AG09319 (cell line): ENCODE data around the gene RASGRF1.

Experiments
- DNase-seq: peaks from one replicate; pipeline ENCODE4 v3.0.0-alpha.2; 2010; ENCODE audit warnings: low read depth; ENCODE audit errors: extremely low read depth
- TF ChIP-seq, protein P1 (sequence below): IDR thresholded peaks from 2 replicates; pipeline ENCODE4 v1.5.1; 2011; ENCODE audit warnings: low read depth, mild to moderate bottlenecking, inconsistent platforms, low read length, moderate library complexity

Gene RASGRF1

DNA sequence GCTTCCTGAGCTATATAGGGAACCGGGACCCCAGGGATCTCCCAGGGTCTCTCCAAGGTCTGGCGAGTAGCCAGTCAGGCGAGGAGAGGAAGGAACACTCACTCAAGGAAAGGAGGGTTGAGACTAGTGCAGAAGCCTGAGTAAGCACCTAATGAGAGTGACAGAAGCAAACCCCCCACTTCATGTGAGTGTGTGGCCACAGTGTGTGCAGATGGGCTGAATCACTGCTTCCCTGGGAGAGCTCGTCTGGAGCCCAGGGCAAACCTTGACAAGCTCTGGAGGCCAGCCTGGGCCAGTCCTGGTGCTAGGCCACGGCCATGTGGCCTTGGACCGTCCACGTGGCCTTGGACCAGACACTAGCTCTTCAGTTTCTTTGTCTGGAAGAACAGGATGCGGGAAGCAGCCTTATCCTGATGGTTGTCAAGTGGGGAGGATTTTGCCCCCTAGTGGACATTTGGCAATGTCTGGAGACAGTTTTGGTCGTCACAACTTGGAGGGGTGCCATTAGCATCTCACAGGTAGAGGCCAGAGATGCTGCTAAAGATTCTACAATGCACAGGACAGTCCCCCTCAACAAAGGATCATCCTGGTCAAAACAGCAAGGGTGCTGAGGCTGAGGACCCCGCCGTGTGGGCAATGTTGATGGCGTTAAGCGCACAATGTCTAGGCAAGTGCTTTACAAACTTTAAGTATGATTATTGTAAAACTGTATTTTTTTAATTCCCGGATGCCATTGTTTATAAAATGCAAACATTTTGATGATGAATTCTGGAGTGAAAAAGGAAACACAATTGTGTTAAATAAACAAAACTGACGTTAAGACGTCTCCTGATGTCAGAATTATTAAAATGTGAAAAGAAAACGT, 110.9 kb downstream of the RASGRF1 start:
- peak; percentile 49 for DNase-seq
- TF ChIP-seq, protein P1, sequence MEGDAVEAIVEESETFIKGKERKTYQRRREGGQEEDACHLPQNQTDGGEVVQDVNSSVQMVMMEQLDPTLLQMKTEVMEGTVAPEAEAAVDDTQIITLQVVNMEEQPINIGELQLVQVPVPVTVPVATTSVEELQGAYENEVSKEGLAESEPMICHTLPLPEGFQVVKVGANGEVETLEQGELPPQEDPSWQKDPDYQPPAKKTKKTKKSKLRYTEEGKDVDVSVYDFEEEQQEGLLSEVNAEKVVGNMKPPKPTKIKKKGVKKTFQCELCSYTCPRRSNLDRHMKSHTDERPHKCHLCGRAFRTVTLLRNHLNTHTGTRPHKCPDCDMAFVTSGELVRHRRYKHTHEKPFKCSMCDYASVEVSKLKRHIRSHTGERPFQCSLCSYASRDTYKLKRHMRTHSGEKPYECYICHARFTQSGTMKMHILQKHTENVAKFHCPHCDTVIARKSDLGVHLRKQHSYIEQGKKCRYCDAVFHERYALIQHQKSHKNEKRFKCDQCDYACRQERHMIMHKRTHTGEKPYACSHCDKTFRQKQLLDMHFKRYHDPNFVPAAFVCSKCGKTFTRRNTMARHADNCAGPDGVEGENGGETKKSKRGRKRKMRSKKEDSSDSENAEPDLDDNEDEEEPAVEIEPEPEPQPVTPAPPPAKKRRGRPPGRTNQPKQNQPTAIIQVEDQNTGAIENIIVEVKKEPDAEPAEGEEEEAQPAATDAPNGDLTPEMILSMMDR: peak; percentile 67

DNA sequence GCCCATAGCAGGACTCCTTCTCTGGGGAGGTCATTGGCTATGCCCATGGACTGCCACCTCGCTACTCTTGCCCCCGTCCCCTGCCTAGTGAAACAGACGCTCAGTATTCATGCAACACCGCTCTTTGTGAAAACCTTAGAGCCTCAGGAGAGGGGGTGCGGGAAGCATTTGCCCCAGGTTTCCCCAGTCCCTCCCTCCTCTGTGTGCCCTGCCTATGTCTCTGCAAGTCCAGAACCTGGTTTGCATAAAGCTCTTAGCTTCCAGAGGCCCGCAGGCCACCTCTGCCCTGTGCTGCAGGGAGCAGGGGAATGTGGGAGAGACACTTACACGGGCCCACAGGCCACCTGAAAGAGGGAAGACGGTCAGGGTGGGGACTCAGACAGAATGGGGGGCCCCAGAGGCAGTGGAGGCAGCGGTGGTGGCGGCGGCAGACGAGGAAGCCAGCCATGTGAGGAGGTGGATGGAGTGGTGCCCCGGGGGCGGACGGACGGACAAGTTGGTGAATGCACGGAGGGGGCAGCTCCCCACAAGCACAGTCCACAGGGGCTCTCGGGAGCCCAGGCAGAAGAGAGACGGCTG, 111.9 kb downstream of the RASGRF1 start:
- TF ChIP-seq, protein P1: no peak
- no peak for DNase-seq

DNA sequence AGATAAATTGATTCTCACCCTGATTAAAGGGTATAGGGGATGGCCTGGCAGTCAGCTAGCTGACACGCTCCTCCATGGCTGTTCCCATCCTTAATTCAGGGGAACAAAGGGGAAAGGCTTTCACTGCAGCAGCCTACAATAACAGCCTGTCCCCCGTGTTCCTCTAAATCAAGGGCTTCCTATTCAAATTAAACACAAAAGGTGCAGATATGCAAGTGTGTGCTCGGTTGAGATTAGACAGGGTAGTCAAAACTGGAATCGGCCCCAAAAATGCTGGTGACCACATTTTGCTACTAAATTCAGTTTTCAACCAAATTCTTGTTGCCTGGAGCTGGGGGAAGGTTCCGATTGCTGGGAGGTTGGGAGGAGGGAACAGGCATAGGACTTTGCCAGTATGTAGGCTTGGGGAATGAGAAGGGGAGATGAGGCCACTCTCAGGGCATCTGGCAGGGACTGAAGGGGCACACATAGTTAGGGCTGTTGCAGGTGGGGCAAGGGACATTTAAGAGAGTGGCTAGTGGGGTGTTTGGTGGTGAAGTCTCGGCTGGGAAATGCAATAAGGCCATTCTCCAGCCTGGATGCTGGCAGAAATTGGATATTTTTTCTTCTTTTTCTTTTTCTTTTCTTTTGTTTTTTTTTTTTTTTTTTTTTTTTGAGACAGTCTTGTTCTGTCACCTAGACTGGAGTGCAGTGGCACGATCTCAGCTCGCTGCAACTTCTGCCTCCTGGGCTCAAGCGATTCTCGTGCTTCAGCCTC, 112.8 kb downstream of the RASGRF1 start:
- no peak for DNase-seq
- TF ChIP-seq, protein P1: no peak

DNA sequence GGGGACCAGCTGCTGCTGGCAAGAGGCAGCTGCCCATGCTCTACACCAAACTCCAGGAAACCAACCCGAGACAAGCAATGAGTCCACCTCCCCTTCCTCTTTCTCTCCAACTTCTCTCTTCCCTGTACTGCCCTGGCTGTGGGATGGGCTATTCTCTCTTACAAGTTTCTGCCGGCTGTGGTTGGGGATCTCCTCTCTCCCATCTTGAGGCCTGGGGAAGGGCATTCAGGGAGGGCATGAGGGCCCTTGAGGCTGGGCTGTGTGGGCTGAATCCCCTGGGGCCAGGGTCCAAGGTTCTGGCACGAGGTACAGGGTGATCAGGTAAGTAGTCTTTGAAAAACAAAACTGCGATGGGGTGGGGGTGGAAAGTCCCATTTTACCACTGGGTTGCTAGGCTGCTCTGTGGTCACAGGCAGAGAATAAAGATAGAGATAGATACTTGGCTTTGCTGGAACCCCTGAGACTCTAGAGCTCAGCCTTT, 113.4 kb downstream of the RASGRF1 start:
- no peak for DNase-seq
- TF ChIP-seq, protein P1: no peak

DNA sequence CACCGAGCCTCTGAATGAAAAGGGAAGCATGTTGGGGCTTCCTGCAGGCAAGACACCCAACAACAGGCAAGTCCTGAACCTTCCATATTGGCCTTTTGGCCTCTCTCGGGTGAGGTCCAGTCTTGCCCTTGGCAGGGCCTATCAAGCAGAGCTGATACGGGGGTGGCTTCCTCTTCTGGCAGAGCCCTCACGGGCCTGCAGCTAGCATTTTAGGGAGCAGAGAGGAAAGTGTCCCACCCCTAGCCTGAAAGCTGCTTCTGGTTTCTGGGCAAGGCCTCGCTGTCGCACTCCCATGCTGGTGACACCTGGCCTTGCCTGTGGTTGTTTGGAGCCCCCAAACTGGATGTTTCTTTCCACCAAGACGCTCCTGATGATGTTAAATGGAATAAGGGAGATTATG, 113.9 kb downstream of the RASGRF1 start:
- TF ChIP-seq, protein P1: no peak
- no peak for DNase-seq

DNA sequence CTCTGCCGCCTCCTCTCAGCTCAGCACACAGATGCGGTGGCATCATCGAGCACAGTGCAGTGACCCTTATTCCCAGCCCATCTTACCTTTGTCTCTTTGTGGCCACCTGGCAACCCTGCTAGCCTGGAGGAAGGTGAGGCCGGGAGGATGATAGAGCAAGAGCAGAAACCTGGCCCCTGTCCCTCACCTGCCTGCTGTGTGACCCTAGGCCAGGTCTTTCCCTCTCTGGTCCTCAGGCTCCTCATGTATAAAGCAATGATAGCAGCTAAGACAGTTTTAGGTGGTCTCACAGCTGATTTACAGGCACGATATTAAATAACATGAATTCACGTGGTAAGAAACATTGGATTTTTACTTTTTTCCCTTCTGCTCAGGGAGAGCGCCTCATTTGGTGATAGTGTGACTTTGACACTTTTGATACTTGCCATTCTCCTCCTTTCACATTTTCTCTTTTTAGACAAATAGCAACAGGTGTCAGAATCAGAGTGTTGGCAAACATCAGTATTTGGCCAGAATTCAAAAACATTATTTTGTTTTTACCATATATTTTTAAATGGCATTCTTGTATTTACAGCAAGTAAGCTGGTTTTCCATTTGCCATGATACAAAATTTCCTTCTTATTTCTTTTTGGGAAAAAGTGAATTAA, 116.2 kb downstream of the RASGRF1 start:
- TF ChIP-seq, protein P1: no peak
- no peak for DNase-seq
